H9 (cell line): ENCODE measurements around the gene PRKCZ. TPM values are rescaled to one million over a fixed set of nuclear protein-coding genes. Genes with fewer than 3 reads are reported as not detected.

Source experiments
- DNase-seq: peaks from one replicate; pipeline ENCODE4 v3.0.0-alpha.2; 2017
- H2AFZ ChIP-seq: one replicate; pipeline ENCODE4 v1.6.1; 2013; ENCODE audit warnings: mild to moderate bottlenecking, low read length, control low read depth, moderate library complexity
- H2AK5ac ChIP-seq: 2 replicates; pipeline ENCODE4 v1.6.1; 2013; ENCODE audit warnings: low read length, control low read depth, mixed read lengths; ENCODE audit not compliant: insufficient read length
- H2BK120ac ChIP-seq: one replicate; pipeline ENCODE4 v1.6.1; 2013; ENCODE audit warnings: low read depth, mild to moderate bottlenecking, low read length, control low read depth, inconsistent platforms; ENCODE audit not compliant: poor library complexity, severe bottlenecking
- H2BK12ac ChIP-seq: 2 replicates; pipeline ENCODE4 v1.6.1; 2013; ENCODE audit warnings: low read length, control low read depth, mixed read lengths, low read depth; ENCODE audit not compliant: insufficient read length
- H2BK15ac ChIP-seq: 2 replicates; pipeline ENCODE4 v1.6.1; 2013; ENCODE audit warnings: low read depth, low read length, control low read depth
- H2BK20ac ChIP-seq: one replicate; pipeline ENCODE4 v1.6.1; 2013; ENCODE audit warnings: low read depth, mild to moderate bottlenecking, low read length, control low read depth, inconsistent platforms; ENCODE audit not compliant: poor library complexity, severe bottlenecking
- H2BK5ac ChIP-seq: 2 replicates; pipeline ENCODE4 v1.6.1; 2013; ENCODE audit warnings: low read length, control low read depth, mixed read lengths; ENCODE audit not compliant: insufficient read length
- H3K14ac ChIP-seq: 2 replicates; pipeline ENCODE4 v1.6.1; 2013; ENCODE audit warnings: low read length, control low read depth; ENCODE audit not compliant: insufficient read depth
- H3K18ac ChIP-seq: 2 replicates; pipeline ENCODE4 v1.6.1; 2013; ENCODE audit warnings: low read depth, mild to moderate bottlenecking, mixed read lengths, low read length, control low read depth; ENCODE audit not compliant: insufficient read length
- H3K23ac ChIP-seq: 2 replicates; pipeline ENCODE4 v1.6.1; 2013; ENCODE audit warnings: low read length, control low read depth, mixed read lengths, low read depth; ENCODE audit not compliant: insufficient read length
- H3K23me2 ChIP-seq: 2 replicates; pipeline ENCODE4 v1.6.1; 2013; ENCODE audit warnings: low read depth, mild to moderate bottlenecking, mixed read lengths, low read length, control low read depth; ENCODE audit not compliant: insufficient read length, poor library complexity, severe bottlenecking
- H3K27ac ChIP-seq: 2 replicates; pipeline ENCODE4 v1.5.1; 2013; ENCODE audit warnings: low read length, control low read depth, mixed read lengths, low read depth; ENCODE audit not compliant: insufficient read length
- H3K27me3 ChIP-seq: 2 replicates; pipeline ENCODE4 v1.6.1; 2013; ENCODE audit warnings: low read length, control low read depth, inconsistent platforms; ENCODE audit not compliant: insufficient read depth
- H3K4ac ChIP-seq: 2 replicates; pipeline ENCODE4 v1.6.1; 2013; ENCODE audit warnings: low read depth, mild to moderate bottlenecking, control low read depth, inconsistent platforms, low read length, moderate library complexity
- H3K4me1 ChIP-seq: 2 replicates; pipeline ENCODE4 v1.6.1; 2013; ENCODE audit warnings: low read length, control low read depth, inconsistent platforms; ENCODE audit not compliant: insufficient read depth
- H3K4me2 ChIP-seq: 2 replicates; pipeline ENCODE4 v1.6.1; 2013; ENCODE audit warnings: low read length, control low read depth, mixed read lengths; ENCODE audit not compliant: insufficient read length, insufficient read depth
- H3K56ac ChIP-seq: 2 replicates; pipeline ENCODE4 v1.6.1; 2013; ENCODE audit warnings: low read depth, mild to moderate bottlenecking, mixed read lengths, low read length, control low read depth; ENCODE audit not compliant: insufficient read length
- H3K79me1 ChIP-seq: 2 replicates; pipeline ENCODE4 v1.6.1; 2013; ENCODE audit warnings: low read depth, mild to moderate bottlenecking, moderate library complexity, low read length, control low read depth, inconsistent platforms; ENCODE audit not compliant: insufficient read depth, poor library complexity, severe bottlenecking
- H3K79me2 ChIP-seq: 2 replicates; pipeline ENCODE4 v1.6.1; 2013; ENCODE audit warnings: low read length, control low read depth, inconsistent platforms; ENCODE audit not compliant: insufficient read depth
- H3K9ac ChIP-seq: 2 replicates; pipeline ENCODE4 v1.6.1; 2013; ENCODE audit warnings: low read length, control low read depth, mixed read lengths; ENCODE audit not compliant: insufficient read length; ENCODE audit errors: extremely low read depth
- H3K9me3 ChIP-seq: one replicate; pipeline ENCODE4 v1.6.1; 2013; ENCODE audit warnings: low read depth, low read length, inconsistent platforms; ENCODE audit not compliant: control insufficient read depth
- H3T11ph ChIP-seq: one replicate; pipeline ENCODE4 v1.6.1; 2013; ENCODE audit warnings: mild to moderate bottlenecking, low read length, control low read depth, inconsistent platforms
- H4K20me1 ChIP-seq: one replicate; pipeline ENCODE4 v1.6.1; 2013; ENCODE audit not compliant: control insufficient read depth, insufficient read length, insufficient read depth
- H4K5ac ChIP-seq: 2 replicates; pipeline ENCODE4 v1.6.1; 2013; ENCODE audit warnings: low read depth, mild to moderate bottlenecking, mixed read lengths, low read length, control low read depth; ENCODE audit not compliant: insufficient read length
- H4K8ac ChIP-seq: replicated peaks from 2 replicates; pipeline ENCODE4 v1.6.1; 2013; ENCODE audit warnings: low read length, control low read depth, mixed read lengths, low read depth; ENCODE audit not compliant: insufficient read length
- H4K91ac ChIP-seq: 2 replicates; pipeline ENCODE4 v1.6.1; 2013; ENCODE audit warnings: low read depth, mild to moderate bottlenecking, moderate library complexity, mixed read lengths, low read length, control low read depth; ENCODE audit not compliant: insufficient read length
- H3K27ac Mint-ChIP-seq, 3 experiments: 2 replicates in 2 of 3; 3 replicates in 1 of 3; pipeline ENCODE4 v1.8.0; 2020 to 2021; ENCODE audit warnings: mixed read lengths in 3 of 3, mild to moderate bottlenecking in 1 of 3, moderate library complexity in 1 of 3
- H3K27me3 Mint-ChIP-seq: 2 replicates; pipeline ENCODE4 v1.8.0; 2021; ENCODE audit warnings: low read depth, mild to moderate bottlenecking, moderate library complexity, mixed read lengths
- H3K36me3 Mint-ChIP-seq, 3 experiments: 2 replicates in 2 of 3; 3 replicates in 1 of 3; pipeline ENCODE4 v1.8.0; 2020 to 2021; ENCODE audit warnings: low read depth in 3 of 3, mixed read lengths in 3 of 3; ENCODE audit not compliant: insufficient read depth in 1 of 3
- H3K4me1 Mint-ChIP-seq, 2 experiments: 2 replicates each; pipeline ENCODE4 v1.8.0; 2020; ENCODE audit warnings: mixed read lengths in 2 of 2
- H3K4me3 Mint-ChIP-seq, 2 experiments: 2 replicates in 1 of 2; 3 replicates in 1 of 2; pipeline ENCODE4 v1.8.0; 2020 to 2021; ENCODE audit warnings: mild to moderate bottlenecking in 2 of 2, mixed read lengths in 2 of 2, moderate library complexity in 1 of 2
- H3K9me3 Mint-ChIP-seq, 2 experiments: 2 replicates in 1 of 2; 3 replicates in 1 of 2; pipeline ENCODE4 v1.8.0; 2020; ENCODE audit warnings: mild to moderate bottlenecking in 2 of 2, mixed read lengths in 2 of 2, moderate library complexity in 1 of 2
- CTCF ChIP-seq: fragments of 200-600 bp; sonication (generic); conservative IDR thresholded peaks from 3 replicates; pipeline ENCODE4 v1.8.0; 2021; ENCODE audit warnings: antibody characterized with exemption, mild to moderate bottlenecking
- WGBS: extraction: QIAGEN DNeasy Blood & Tissue Kit; methylation state at CpG from one replicate; pipeline ENCODE4 v1.1.7; 2013; ENCODE audit warnings: missing lambda C conversion rate, low lambda C conversion rate, mixed read lengths; ENCODE audit not compliant: insufficient read length; ENCODE audit errors: extremely low coverage; 5-methylcytosine and 5-hydroxymethylcytosine counted together
- total RNA-seq: library from RNA; stranded (reverse); gene quantifications from 2 replicates; pipeline ENCODE4 v1.2.1, GENCODE V29; 2021

PRKCZ gene
- total RNA-seq, 1 experiment from 2014 or later, result 48.4 TPM

GRCh38 chr1:2226525-2227345 is 176.5 kb downstream of the PRKCZ start:
- Histone ChIP-seq H3K14ac (peak overlapping the region; percentile 67; the same call in 1 of the 2 replicates), H3K79me2 (peaks cover 31% of the 10 kb centered on the region; the same call in 1 of the 2 replicates), H3K56ac (no peak overlapping the region), H4K5ac (no peak overlapping the region), H4K91ac (no peak overlapping the region), H2BK20ac (no peak overlapping the region), H2AFZ (no peak overlapping the region), H3K27me3 (no peaks in the 10 kb centered on the region), H2BK120ac (no peak overlapping the region), H2AK5ac (no peak overlapping the region), H3K79me1 (peaks cover 2% of the 10 kb centered on the region), H3K23me2 (peaks cover 32% of the 10 kb centered on the region), H3T11ph (no peak overlapping the region), H3K9ac (no peak overlapping the region), H3K23ac (no peak overlapping the region), H3K4me2 (peak overlapping the region; percentile 13), H4K20me1 (no peaks in the 10 kb centered on the region), H2BK12ac (no peak overlapping the region), H4K8ac (no peak overlapping the region), H3K4me1 (no peaks in the 10 kb centered on the region; the same call in 1 of the 2 replicates), H3K18ac (no peak overlapping the region), H3K4ac (no peak overlapping the region), H2BK15ac (no peak overlapping the region), H3K9me3 (no peaks in the 10 kb centered on the region), H3K27ac (no peak overlapping the region), H2BK5ac (no peak overlapping the region)
- DNase-seq, result no peak
- Mint-ChIP-seq H3K4me3 (peak overlapping the region; percentile 57 to 79), H3K27ac (no peak overlapping the region), H3K36me3 (peaks cover 6 to 19% (median 10%) of the 10 kb centered on the region in 3 experiments; a peak in 5 of 7 replicates), H3K27me3 (peaks cover 3% of the 10 kb centered on the region; the same call in 1 of the 2 replicates), H3K4me1 (peaks cover 22 to 27% of the 10 kb centered on the region in 2 experiments), H3K9me3 (no peaks in the 10 kb centered on the region; a peak in 1 of 5 replicates)
- no CpG with 5 or more reads among the region's 73 CpGs for WGBS
- TF ChIP-seq CTCF, result no peak
